ENCODE data around the gene A2ML1.

A2ML1 gene

GRCh38 chr12:8860165-8860961 lies 37.9 kb downstream of the A2ML1 start:
- no peak for DNase-seq (ENCODE audit: low read depth)
- no peak overlapping the region for H3K4me3 ChIP-seq (ENCODE audit: control insufficient read depth, low read depth, low read length)
- peak; percentile 63 for TF ChIP-seq CTCF (IDR thresholded peaks at IDR 0.05; ENCODE audit: control insufficient read depth, insufficient read depth, low read depth, low read length, missing control alignments)

GRCh38 chr12:8866429-8866828 lies 44.0 kb downstream of the A2ML1 start:
- no peak for DNase-seq (ENCODE audit: low read depth)
- no peak for TF ChIP-seq CTCF (IDR thresholded peaks at IDR 0.05; ENCODE audit: control insufficient read depth, insufficient read depth, low read depth, low read length, missing control alignments)
- no peak overlapping the region for H3K4me3 ChIP-seq (ENCODE audit: control insufficient read depth, low read depth, low read length)

GRCh38 chr12:8867009-8867408 lies 44.6 kb downstream of the A2ML1 start:
- no peak for TF ChIP-seq CTCF (IDR thresholded peaks at IDR 0.05; ENCODE audit: control insufficient read depth, insufficient read depth, low read depth, low read length, missing control alignments)
- no peak for DNase-seq (ENCODE audit: low read depth)
- H3K4me3 ChIP-seq (ENCODE audit: control insufficient read depth, low read depth, low read length) = no peak overlapping the region

- DNase-seq (ENCODE audit: low read depth) = no peak
- no peak overlapping the region for H3K4me3 ChIP-seq (ENCODE audit: control insufficient read depth, low read depth, low read length)
- TF ChIP-seq CTCF (IDR thresholded peaks at IDR 0.05; ENCODE audit: control insufficient read depth, insufficient read depth, low read depth, low read length, missing control alignments) = no peak
These were observed 45.4 kb downstream of the A2ML1 start for GRCh38 chr12:8867786-8868185.

GRCh38 chr12:8870586-8870985 lies 48.2 kb downstream of the A2ML1 start:
- TF ChIP-seq CTCF (IDR thresholded peaks at IDR 0.05; ENCODE audit: control insufficient read depth, insufficient read depth, low read depth, low read length, missing control alignments) = no peak
- no peak for DNase-seq (ENCODE audit: low read depth)

GRCh38 chr12:8871068-8871467 lies 48.6 kb downstream of the A2ML1 start:
- no peak overlapping the region for H3K4me3 ChIP-seq (ENCODE audit: control insufficient read depth, low read depth, low read length)
- DNase-seq (ENCODE audit: low read depth) = no peak
- no peak for TF ChIP-seq CTCF (IDR thresholded peaks at IDR 0.05; ENCODE audit: control insufficient read depth, insufficient read depth, low read depth, low read length, missing control alignments)

More at GRCh38 chr12:8870586-8870985, 48.2 kb downstream of the A2ML1 start:
- H3K4me3 ChIP-seq (ENCODE audit: control insufficient read depth, low read depth, low read length) = no peak overlapping the region
